Measurements from ENCODE around the gene SLC35F3. TPM values are rescaled to one million over a fixed set of nuclear protein-coding genes. Genes with fewer than 3 reads are reported as not detected.
"Not testable (repeated sequence)": the region's sequence is repeated elsewhere in the genome, so short reads cannot be mapped to it uniquely, and the experiment has no call there.

SLC35F3 gene
- total RNA-seq, 1 experiment from 2014 or later, result 8.1 TPM

DNA sequence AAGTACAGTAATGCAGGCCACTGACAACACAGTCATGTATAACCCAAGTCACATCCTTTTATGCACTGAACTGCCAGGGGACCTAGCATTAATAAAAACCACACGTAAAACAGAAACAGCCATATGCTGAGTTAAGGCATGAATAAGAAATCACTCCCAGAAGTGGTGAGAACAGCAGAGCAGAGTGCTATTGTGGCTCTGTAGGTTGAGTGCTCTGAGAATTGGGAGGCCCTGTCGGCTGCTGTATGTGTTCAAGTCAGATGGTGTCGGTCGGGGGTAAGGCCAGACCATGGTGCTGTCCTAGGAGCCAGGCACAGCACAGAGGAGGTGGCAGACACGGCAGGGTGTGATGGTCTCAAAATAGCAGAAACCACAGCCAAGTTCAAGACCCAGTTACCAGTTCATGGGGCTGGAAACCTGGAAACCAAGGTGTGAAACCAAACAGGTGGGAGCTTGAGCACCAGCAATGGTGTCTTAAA is 342.2 kb downstream of the SLC35F3 start:
- no peak for DNase-seq (ENCODE audit: low read depth)

- DNase-seq (ENCODE audit: low read depth), result not testable (repeated sequence)
Observed at GRCh38 chr1:234247746-234248145, 343.3 kb downstream of the SLC35F3 start.

DNA sequence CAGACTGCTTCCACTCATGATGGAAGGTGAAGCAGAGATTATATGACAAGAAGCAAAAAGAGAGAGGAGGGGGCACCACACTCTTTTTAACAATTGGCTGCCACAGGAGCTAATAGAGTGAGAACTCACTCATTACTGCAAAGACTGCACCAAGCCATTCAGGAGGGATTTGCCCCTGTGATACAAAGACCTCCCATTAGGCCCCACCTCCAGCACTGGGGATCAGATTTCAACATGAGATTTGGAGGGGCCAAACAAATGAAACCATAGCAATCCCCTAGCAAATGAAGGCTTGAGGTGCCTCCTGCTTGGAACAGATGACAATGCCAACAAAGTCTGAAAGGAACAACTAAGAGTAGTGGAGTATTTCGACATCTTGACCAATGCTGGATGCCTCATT is 346.3 kb downstream of the SLC35F3 start:
- no peak for DNase-seq (ENCODE audit: low read depth)

- DNase-seq (ENCODE audit: low read depth), result no peak
Observed at GRCh38 chr1:234253732-234254131, 349.3 kb downstream of the SLC35F3 start.

- peak; percentile 68 for DNase-seq (ENCODE audit: low read depth)
Observed at GRCh38 chr1:234256359-234256758, 351.9 kb downstream of the SLC35F3 start.

DNA sequence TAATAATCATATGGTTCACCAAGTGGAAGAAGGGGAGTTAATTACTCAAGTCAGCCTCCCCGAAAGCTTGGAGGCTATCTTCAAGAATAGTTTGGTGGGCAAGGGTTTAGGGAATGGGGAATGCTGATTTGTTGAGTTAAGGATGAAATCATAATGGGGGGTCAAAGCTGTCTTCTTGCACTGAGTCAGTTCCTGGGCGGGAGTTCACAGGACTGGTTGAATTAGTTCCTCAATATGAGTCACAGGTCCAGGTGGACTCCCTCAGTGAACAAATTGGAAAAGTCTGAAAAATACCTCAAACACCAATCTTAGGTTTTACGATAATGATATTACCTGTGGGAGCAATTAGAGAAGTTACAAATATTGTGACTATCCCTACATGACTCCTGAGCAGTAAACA is 353.6 kb downstream of the SLC35F3 start:
- DNase-seq (ENCODE audit: low read depth), result peak; percentile 70

GRCh38 chr1:234260578-234260977 is 356.1 kb downstream of the SLC35F3 start:
- peak; percentile 90 for DNase-seq (ENCODE audit: low read depth)

DNA sequence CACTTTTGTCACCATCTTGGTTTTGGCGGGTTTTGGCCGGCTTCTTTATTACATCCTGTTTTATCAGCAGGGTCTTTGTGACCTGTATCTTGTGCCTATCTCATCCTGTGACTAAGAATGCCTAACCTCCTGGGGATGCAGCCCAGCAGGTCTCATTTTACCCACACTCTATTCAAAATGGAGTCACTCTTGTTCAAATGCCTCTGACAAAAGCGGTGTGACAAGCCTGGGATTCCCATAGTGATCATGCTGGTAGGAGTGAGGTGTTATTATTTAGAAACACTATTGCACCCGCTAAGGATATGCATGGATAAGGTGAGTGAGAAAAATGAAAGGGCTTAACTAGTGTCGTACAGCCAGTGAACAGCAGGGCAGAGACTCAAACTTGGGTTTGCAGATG is 357.1 kb downstream of the SLC35F3 start:
- no peak for DNase-seq (ENCODE audit: low read depth)

DNA sequence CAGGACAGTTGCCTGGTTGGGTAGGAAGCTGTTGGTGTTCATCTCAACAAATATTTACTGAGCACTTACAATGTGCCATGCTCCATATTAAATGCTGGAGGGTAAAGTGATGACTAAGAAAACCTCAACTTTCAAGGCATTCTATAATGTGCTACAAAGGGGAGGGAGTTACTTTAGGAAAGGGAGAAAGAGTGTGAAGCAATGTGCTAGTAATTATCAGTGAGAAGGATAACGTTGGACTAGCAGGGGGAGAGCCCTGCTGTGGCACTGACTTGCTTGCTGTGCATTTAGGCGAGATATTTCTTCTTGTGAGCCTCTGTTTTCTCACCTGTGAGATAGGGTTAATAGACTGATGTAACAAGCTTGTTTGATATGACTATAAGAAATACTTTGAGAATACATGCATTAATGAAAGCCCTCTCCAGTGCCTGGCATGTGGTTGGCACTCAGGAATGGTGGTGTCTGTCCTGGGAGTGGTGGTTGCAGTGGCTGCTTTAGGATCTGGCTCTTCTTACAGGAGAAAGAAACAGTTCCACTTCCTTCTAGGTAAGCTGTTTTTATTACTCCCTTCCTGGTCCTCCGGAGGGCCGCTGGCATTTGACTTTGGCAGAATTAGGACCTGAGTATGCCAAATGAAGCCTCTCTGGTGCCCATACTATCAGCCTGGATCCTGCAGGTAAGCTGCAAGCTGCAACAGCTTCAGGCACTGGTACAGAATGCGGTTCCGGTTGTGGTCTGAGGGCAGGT is 357.7 kb downstream of the SLC35F3 start:
- DNase-seq (ENCODE audit: low read depth), result no peak

- DNase-seq (ENCODE audit: low read depth), result no peak
Observed at GRCh38 chr1:234262754-234263105, 358.3 kb downstream of the SLC35F3 start.

DNA sequence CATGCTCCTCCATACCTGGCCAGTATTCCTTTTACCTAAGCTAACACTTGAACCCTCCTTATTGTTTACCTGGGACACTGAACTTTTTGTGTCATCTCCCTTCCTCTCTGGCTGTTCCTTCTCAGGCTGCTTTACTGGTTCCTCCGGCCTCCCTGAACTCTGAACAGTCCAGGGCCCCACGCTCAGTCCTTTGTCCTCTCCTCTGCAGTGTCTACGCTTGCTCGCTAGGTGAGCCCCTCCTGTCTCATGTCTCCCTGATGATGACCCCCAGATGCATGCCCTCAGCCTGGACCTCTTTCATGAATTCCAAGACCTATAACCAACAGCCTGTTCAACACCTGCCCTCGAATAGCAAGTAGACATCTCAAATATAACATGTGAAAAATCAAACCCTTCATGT is 360.4 kb downstream of the SLC35F3 start:
- no peak for DNase-seq (ENCODE audit: low read depth)

GRCh38 chr1:234265321-234265720 is 360.8 kb downstream of the SLC35F3 start:
- no peak for DNase-seq (ENCODE audit: low read depth)

DNA sequence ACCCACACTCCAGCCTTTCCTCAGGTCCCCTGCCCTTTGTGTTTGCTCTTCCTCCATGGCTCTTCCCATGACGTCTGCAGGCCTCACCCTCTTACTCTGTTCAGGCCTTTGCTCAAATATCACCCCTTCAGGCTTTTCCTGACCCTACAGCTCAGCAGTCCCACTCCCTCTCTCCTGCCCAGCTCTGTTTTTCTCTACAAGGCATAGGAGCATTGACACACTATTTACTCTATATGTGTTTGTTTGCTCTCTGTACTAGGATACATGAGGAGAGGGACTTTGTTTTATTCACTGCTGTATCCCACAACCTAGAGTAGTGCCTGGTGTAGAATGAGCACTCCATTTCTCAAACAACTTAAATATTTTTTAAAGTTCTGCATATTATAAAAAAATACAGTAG is 361.4 kb downstream of the SLC35F3 start:
- no peak for DNase-seq (ENCODE audit: low read depth)

- DNase-seq (ENCODE audit: low read depth), result no peak
Observed at GRCh38 chr1:234270093-234270492, 365.6 kb downstream of the SLC35F3 start.

- DNase-seq (ENCODE audit: low read depth), result peak; percentile 60
Observed at GRCh38 chr1:234270581-234271242, 366.2 kb downstream of the SLC35F3 start.

DNA sequence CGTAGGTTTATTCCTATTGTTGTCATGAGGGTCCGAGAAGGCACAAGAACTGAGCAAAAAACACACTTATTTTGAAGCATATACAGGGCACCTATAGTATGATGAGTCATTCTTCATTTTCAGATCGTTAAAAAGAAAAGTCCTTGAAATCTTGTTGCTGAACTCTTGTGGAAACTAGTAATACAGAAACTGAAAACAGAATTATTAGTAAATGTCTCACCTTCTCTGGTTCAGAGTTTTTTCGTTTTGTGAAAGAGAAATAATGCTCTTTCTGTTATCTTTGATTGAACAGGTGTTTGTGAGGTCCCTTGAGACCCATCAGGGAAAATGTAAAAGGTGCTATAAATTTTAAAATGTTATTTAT is 366.7 kb downstream of the SLC35F3 start:
- no peak for DNase-seq (ENCODE audit: low read depth)

DNA sequence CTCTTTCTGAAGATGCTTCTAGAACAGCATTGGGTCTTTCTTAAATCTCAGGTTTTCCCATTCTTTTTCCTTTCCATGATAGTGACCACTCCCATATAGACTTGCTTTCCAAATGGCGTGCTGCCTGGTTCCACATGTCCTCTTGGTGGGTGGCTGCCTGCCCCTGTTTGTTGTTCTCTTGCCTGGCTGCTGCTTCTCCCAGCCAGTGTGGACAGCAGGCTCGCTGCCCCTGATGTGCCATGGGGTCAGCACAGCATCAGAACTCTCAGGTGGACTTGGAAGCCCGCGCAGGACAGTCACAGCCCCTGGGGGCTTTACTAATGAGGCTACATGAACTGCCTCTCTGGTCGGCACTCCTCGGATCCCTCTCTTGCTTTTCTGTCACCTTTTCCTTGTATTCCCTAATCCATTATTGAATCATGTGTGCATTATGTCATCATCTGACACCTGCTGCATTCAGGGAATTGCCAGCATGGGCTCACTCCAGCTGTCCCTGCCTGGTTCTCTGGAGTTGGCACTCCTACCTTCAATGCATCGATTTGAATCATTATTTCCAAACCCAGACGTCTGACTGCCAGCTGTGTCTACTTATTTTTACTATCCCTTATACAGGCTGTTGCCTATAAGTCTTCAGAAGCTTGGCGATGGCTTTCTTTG is 368.3 kb downstream of the SLC35F3 start:
- DNase-seq (ENCODE audit: low read depth), result no peak

DNA sequence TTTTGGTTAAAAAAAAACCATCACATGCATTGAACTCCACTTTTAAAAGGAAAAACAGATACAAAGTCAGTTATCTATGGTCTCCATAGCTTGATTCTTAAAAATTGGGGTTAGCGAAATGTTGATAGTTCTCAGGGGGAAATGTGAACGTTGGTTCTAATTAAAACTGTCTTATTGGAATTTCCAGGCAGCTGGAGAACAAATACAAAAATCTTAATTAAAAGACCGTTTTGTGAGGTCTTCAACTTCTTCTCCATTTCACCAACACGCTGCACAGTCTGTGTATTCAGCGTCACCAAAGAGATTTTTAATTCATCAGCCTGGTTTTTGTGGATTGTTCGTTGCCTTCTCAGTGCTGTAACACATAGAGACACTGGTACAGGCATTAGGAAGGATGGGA is 369.5 kb downstream of the SLC35F3 start:
- no peak for DNase-seq (ENCODE audit: low read depth)

- no peak for DNase-seq (ENCODE audit: low read depth)
Observed at GRCh38 chr1:234276151-234276788, 371.8 kb downstream of the SLC35F3 start.

DNA sequence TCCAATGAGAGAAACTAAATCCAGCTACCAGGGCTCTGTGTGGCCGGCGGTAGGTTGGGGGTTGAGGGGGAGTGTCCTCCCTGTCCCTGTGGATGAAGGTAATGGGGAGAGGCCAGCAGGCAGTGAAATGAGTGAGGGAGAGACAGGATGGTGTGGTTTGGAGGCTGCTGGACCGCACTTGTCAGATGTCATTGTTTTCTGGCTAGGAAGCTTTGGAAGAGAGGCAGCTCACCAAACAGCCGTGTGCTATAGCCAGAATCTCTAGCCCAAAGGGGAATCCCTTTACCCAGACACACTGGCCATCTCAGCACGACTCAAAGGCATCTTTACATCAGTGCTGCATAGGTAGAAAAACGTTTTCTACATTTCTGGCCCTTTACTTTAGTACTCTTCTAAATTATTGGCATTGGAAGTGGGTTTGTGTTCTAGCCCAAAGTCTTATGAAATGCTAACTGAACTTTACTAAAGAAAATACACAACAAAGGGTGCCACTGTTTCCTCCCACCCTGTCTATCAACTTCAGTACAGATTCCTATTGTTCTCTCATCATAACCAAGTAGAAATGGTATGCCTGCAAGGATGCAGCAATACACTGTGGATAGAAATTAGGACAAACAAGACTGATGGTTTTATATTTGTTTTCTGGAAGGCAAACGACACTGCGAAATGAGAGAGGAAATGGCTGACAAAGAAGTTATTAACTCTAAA is 372.8 kb downstream of the SLC35F3 start:
- DNase-seq (ENCODE audit: low read depth), result no peak

DNA sequence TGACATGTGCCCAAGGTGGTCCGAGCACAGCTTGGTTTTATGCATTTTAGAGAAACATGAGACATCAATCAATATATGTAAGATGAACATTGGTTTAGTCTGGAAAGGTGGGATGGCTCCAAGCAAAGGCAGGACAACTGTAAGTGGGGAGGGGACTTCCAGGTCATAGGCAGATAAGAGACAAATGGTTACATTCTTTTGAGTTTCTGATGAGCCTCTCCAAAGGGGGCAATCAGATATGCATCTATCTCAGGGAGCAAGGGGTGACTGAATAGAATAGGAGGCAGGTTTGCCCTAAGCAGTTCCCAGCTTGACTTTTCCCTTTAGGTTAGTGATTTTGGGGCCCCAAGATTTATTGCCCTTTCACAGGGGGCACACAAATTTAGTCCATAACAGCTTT is 374.5 kb downstream of the SLC35F3 start:
- DNase-seq (ENCODE audit: low read depth), result no peak

All from HT1080 (cell line).